Smooth muscle cell (in vitro differentiated cells): ENCODE measurements around the gene CCDC188. TPM values are rescaled to one million over a fixed set of nuclear protein-coding genes. Genes with fewer than 3 reads are reported as not detected.

Experiments
- DNase-seq: peaks from one replicate; lab custom pipeline; 2025; ENCODE audit not compliant: unreplicated experiment; lab: John Stamatoyannopoulos, UW
- H2AFZ ChIP-seq: fragments of 200-600 bp; sonication (generic); 2 replicates; pipeline ENCODE4 v1.6.0; 2016; ENCODE audit warnings: antibody characterized with exemption, low read depth, mild to moderate bottlenecking
- H3F3A ChIP-seq: fragments of 200-600 bp; sonication (generic); 2 replicates; pipeline ENCODE4 v1.6.0; 2017; ENCODE audit warnings: antibody characterized with exemption, low read depth
- H3K27ac ChIP-seq: fragments of 200-600 bp; sonication (generic); 2 replicates; pipeline ENCODE4 v1.5.1; 2016; ENCODE audit warnings: low read depth, mild to moderate bottlenecking
- H3K27me3 ChIP-seq: fragments of 200-600 bp; sonication (generic); 2 replicates; pipeline ENCODE4 v1.6.1; 2016; ENCODE audit warnings: low read depth, mild to moderate bottlenecking
- H3K36me3 ChIP-seq: fragments of 200-600 bp; sonication (generic); 2 replicates; pipeline ENCODE4 v1.5.1; 2016; ENCODE audit warnings: low read depth
- H3K4me1 ChIP-seq: fragments of 200-600 bp; sonication (generic); 2 replicates; pipeline ENCODE4 v1.5.1; 2016; ENCODE audit warnings: low read depth
- H3K4me2 ChIP-seq: fragments of 200-600 bp; sonication (generic); 2 replicates; pipeline ENCODE4 v1.6.0; 2016; ENCODE audit warnings: mild to moderate bottlenecking
- H3K4me3 ChIP-seq: fragments of 200-600 bp; sonication (generic); 2 replicates; pipeline ENCODE4 v1.5.1; 2016; ENCODE audit warnings: mild to moderate bottlenecking
- H3K79me2 ChIP-seq: fragments of 200-600 bp; sonication (generic); 2 replicates; pipeline ENCODE4 v1.6.0; 2016; ENCODE audit warnings: low read depth, mild to moderate bottlenecking
- H3K9ac ChIP-seq: fragments of 200-600 bp; sonication (generic); 2 replicates; pipeline ENCODE4 v1.6.0; 2016; ENCODE audit warnings: low read depth
- H3K9me3 ChIP-seq: fragments of 200-600 bp; sonication (generic); replicated peaks from 2 replicates; pipeline ENCODE4 v1.5.1; 2016; ENCODE audit warnings: low read depth
- H4K20me1 ChIP-seq: fragments of 200-600 bp; sonication (generic); 2 replicates; pipeline ENCODE4 v1.6.0; 2016; ENCODE audit warnings: low read depth
- CTCF ChIP-seq: fragments of 200-600 bp; sonication (generic); IDR thresholded peaks from 2 replicates; pipeline ENCODE4 v1.5.1; 2017; ENCODE audit warnings: borderline replicate concordance, mild to moderate bottlenecking, antibody characterized with exemption; ENCODE audit not compliant: insufficient read depth, poor library complexity, severe bottlenecking
- WGBS: methylation state at CpG from one replicate; pipeline ENCODE4 v1.1.7; 2016; ENCODE audit warnings: low lambda C conversion rate; 5-methylcytosine and 5-hydroxymethylcytosine counted together
- polyA plus RNA-seq: library from polyadenylated mRNA; unstranded; fragments of >200 nt; fragmentation: Nextera tagmentation; extraction: Ambion mirVana; gene quantifications from 2 replicates; pipeline ENCODE4 v1.2.1, GENCODE V29; 2016
- total RNA-seq: library from RNA; depleted of rRNA; stranded (reverse); fragments of >200 nt; gene quantifications from 2 replicates; pipeline ENCODE4 v1.2.3, GENCODE V29; 2014

Gene CCDC188
- total and polyA plus RNA-seq, 2 experiments from 2014 or later, result not detected

GRCh38 chr22:20192293-20192971, 41.6 kb upstream of the CCDC188 start:
- Histone ChIP-seq H3K79me2 (no peaks in the 10 kb centered on the region), H3K27me3 (no peaks in the 10 kb centered on the region), H4K20me1 (no peaks in the 10 kb centered on the region), H3K4me3 (no peak overlapping the region), H3K4me1 (no peaks in the 10 kb centered on the region), H2AFZ (no peak overlapping the region), H3K36me3 (no peaks in the 10 kb centered on the region), H3K27ac (no peak overlapping the region), H3K4me2 (no peak overlapping the region), H3K9ac (no peak overlapping the region), H3K9me3 (no peaks in the 10 kb centered on the region), H3F3A (no peaks in the 10 kb centered on the region)
- DNase-seq, result no peak
- WGBS, result 87% methylated on average over 10 of the region's 10 CpGs
- TF ChIP-seq CTCF, result no peak

DNA sequence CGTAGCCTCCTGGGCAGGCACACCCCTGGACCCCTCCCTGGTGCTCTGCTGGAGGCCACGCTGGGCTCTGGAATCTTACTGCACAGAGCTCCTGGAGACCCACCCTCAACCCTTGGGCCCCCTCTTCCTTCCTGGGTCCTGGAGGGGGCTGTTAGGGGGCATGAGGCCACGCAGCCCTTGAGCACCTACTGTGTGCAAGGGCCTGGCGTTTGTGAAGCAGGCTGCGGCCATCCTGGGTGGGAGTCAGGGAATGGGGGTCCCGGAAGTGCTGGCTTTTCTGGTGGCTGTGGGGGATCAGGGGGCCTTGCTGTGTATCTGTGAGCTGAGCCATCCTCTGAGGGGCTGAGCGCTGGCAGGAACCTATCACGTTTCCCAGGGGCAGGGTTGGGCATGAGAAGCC, 40.9 kb upstream of the CCDC188 start:
- Histone ChIP-seq H3K4me2 (no peak overlapping the region), H3F3A (no peaks in the 10 kb centered on the region), H3K9ac (no peak overlapping the region), H3K27ac (no peak overlapping the region), H3K4me1 (no peaks in the 10 kb centered on the region), H4K20me1 (no peaks in the 10 kb centered on the region), H3K9me3 (no peaks in the 10 kb centered on the region), H3K79me2 (no peaks in the 10 kb centered on the region), H2AFZ (no peak overlapping the region), H3K27me3 (no peaks in the 10 kb centered on the region), H3K4me3 (no peak overlapping the region), H3K36me3 (no peaks in the 10 kb centered on the region)
- 90% methylated on average over 8 of the region's 8 CpGs for WGBS
- DNase-seq, result no peak
- no peak for TF ChIP-seq CTCF

GRCh38 chr22:20191000-20191515, 40.2 kb upstream of the CCDC188 start:
- no peaks in the 10 kb centered on the region for H3K4me1 ChIP-seq
- no peak overlapping the region for H3K4me2 ChIP-seq
- no peaks in the 10 kb centered on the region for H3K27me3 ChIP-seq
- no peaks in the 10 kb centered on the region for H3F3A ChIP-seq
- no peaks in the 10 kb centered on the region for H3K79me2 ChIP-seq
- H3K9ac ChIP-seq, result no peak overlapping the region
- H3K9me3 ChIP-seq, result no peaks in the 10 kb centered on the region
- H4K20me1 ChIP-seq, result no peaks in the 10 kb centered on the region
- WGBS, result 78% methylated on average over 10 of the region's 10 CpGs
- no peak overlapping the region for H3K4me3 ChIP-seq
- DNase-seq, result no peak
- H3K36me3 ChIP-seq, result no peaks in the 10 kb centered on the region
- TF ChIP-seq CTCF, result no peak
- no peak overlapping the region for H2AFZ ChIP-seq
- no peak overlapping the region for H3K27ac ChIP-seq

DNA sequence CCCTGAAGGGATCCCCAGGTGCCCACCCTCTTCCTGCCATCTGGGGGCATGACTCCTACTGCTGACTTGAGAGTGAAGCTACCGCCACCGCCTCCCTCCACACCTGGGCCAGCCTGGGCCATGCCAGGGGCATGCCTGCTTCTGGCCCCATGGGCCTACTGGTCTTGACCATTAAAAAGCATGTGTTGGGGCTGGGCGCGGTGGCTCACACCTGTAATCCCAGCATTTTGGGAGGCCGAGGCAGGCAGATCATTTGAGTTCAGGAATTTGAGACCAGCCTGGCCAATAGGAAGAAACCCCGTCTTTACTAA, 37.7 kb upstream of the CCDC188 start:
- H3K9ac ChIP-seq, result no peak overlapping the region
- H3K27me3 ChIP-seq, result no peaks in the 10 kb centered on the region
- no peaks in the 10 kb centered on the region for H3K79me2 ChIP-seq
- DNase-seq, result no peak
- H3K36me3 ChIP-seq, result no peaks in the 10 kb centered on the region
- H3K4me3 ChIP-seq, result no peak overlapping the region
- H4K20me1 ChIP-seq, result no peaks in the 10 kb centered on the region
- no peak for TF ChIP-seq CTCF
- H3K4me2 ChIP-seq, result no peak overlapping the region
- over 99% methylated on average over 6 of the region's 6 CpGs for WGBS
- H2AFZ ChIP-seq, result no peak overlapping the region
- H3K9me3 ChIP-seq, result no peaks in the 10 kb centered on the region
- no peaks in the 10 kb centered on the region for H3F3A ChIP-seq
- no peaks in the 10 kb centered on the region for H3K4me1 ChIP-seq
- H3K27ac ChIP-seq, result no peak overlapping the region
